Smooth muscle cell (in vitro differentiated cells): ENCODE measurements around the gene DCLK1. TPM values are rescaled to one million over a fixed set of nuclear protein-coding genes. Genes with fewer than 3 reads are reported as not detected.

Source experiments
- DNase-seq: peaks from one replicate; lab custom pipeline; 2025; ENCODE audit not compliant: unreplicated experiment; lab: John Stamatoyannopoulos, UW
- H2AFZ ChIP-seq: fragments of 200-600 bp; sonication (generic); 2 replicates; pipeline ENCODE4 v1.6.0; 2016; ENCODE audit warnings: antibody characterized with exemption, low read depth, mild to moderate bottlenecking
- H3F3A ChIP-seq: fragments of 200-600 bp; sonication (generic); 2 replicates; pipeline ENCODE4 v1.6.0; 2017; ENCODE audit warnings: antibody characterized with exemption, low read depth
- H3K27ac ChIP-seq: fragments of 200-600 bp; sonication (generic); 2 replicates; pipeline ENCODE4 v1.5.1; 2016; ENCODE audit warnings: low read depth, mild to moderate bottlenecking
- H3K27me3 ChIP-seq: fragments of 200-600 bp; sonication (generic); 2 replicates; pipeline ENCODE4 v1.6.1; 2016; ENCODE audit warnings: low read depth, mild to moderate bottlenecking
- H3K36me3 ChIP-seq: fragments of 200-600 bp; sonication (generic); 2 replicates; pipeline ENCODE4 v1.5.1; 2016; ENCODE audit warnings: low read depth
- H3K4me1 ChIP-seq: fragments of 200-600 bp; sonication (generic); 2 replicates; pipeline ENCODE4 v1.5.1; 2016; ENCODE audit warnings: low read depth
- H3K4me2 ChIP-seq: fragments of 200-600 bp; sonication (generic); 2 replicates; pipeline ENCODE4 v1.6.0; 2016; ENCODE audit warnings: mild to moderate bottlenecking
- H3K4me3 ChIP-seq: fragments of 200-600 bp; sonication (generic); 2 replicates; pipeline ENCODE4 v1.5.1; 2016; ENCODE audit warnings: mild to moderate bottlenecking
- H3K79me2 ChIP-seq: fragments of 200-600 bp; sonication (generic); 2 replicates; pipeline ENCODE4 v1.6.0; 2016; ENCODE audit warnings: low read depth, mild to moderate bottlenecking
- H3K9ac ChIP-seq: fragments of 200-600 bp; sonication (generic); 2 replicates; pipeline ENCODE4 v1.6.0; 2016; ENCODE audit warnings: low read depth
- H3K9me3 ChIP-seq: fragments of 200-600 bp; sonication (generic); replicated peaks from 2 replicates; pipeline ENCODE4 v1.5.1; 2016; ENCODE audit warnings: low read depth
- H4K20me1 ChIP-seq: fragments of 200-600 bp; sonication (generic); 2 replicates; pipeline ENCODE4 v1.6.0; 2016; ENCODE audit warnings: low read depth
- WGBS: methylation state at CpG from one replicate; pipeline ENCODE4 v1.1.7; 2016; ENCODE audit warnings: low lambda C conversion rate; 5-methylcytosine and 5-hydroxymethylcytosine counted together
- polyA plus RNA-seq: library from polyadenylated mRNA; unstranded; fragments of >200 nt; fragmentation: Nextera tagmentation; extraction: Ambion mirVana; gene quantifications from 2 replicates; pipeline ENCODE4 v1.2.1, GENCODE V29; 2016
- total RNA-seq: library from RNA; depleted of rRNA; stranded (reverse); fragments of >200 nt; gene quantifications from 2 replicates; pipeline ENCODE4 v1.2.3, GENCODE V29; 2014
- TF ChIP-seq, protein P1 (sequence below): fragments of 200-600 bp; sonication (generic); IDR thresholded peaks from 2 replicates; pipeline ENCODE4 v1.5.1; 2017; ENCODE audit warnings: borderline replicate concordance, mild to moderate bottlenecking, antibody characterized with exemption; ENCODE audit not compliant: insufficient read depth, poor library complexity, severe bottlenecking

DCLK1 gene
- total and polyA plus RNA-seq, 2 experiments from 2014 or later = 0.72 TPM; not detected in 1

DNA sequence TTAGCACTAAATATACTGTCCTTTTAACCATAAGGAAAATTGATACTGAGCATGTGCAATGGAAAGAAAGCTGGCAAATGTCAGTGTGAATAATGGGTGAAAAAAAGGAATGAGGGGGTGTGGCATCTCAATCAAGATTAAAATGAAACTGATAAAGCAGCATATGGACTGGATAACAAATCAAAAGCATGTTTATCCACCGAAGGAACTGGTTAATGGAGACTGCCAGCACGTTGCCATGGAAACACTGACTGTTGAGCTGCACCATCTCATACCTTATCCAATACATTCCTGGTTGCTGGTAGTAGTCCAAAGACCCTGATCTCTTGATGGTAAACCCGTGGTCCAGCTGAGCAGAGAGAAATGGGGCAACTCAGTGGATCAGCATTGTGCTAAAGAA is 343.2 kb downstream of the DCLK1 start:
- Histone ChIP-seq H2AFZ (no peak overlapping the region), H3K79me2 (no peaks in the 10 kb centered on the region), H3K4me2 (no peak overlapping the region), H3K9ac (no peak overlapping the region), H4K20me1 (no peaks in the 10 kb centered on the region), H3K9me3 (no peaks in the 10 kb centered on the region), H3K4me3 (no peak overlapping the region), H3F3A (no peaks in the 10 kb centered on the region), H3K27ac (no peak overlapping the region), H3K27me3 (no peaks in the 10 kb centered on the region), H3K4me1 (peaks cover 19% of the 10 kb centered on the region), H3K36me3 (no peaks in the 10 kb centered on the region)
- WGBS = 78% methylated on average over 3 of the region's 3 CpGs
- TF ChIP-seq, protein P1, sequence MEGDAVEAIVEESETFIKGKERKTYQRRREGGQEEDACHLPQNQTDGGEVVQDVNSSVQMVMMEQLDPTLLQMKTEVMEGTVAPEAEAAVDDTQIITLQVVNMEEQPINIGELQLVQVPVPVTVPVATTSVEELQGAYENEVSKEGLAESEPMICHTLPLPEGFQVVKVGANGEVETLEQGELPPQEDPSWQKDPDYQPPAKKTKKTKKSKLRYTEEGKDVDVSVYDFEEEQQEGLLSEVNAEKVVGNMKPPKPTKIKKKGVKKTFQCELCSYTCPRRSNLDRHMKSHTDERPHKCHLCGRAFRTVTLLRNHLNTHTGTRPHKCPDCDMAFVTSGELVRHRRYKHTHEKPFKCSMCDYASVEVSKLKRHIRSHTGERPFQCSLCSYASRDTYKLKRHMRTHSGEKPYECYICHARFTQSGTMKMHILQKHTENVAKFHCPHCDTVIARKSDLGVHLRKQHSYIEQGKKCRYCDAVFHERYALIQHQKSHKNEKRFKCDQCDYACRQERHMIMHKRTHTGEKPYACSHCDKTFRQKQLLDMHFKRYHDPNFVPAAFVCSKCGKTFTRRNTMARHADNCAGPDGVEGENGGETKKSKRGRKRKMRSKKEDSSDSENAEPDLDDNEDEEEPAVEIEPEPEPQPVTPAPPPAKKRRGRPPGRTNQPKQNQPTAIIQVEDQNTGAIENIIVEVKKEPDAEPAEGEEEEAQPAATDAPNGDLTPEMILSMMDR = no peak
- DNase-seq = no peak

DNA sequence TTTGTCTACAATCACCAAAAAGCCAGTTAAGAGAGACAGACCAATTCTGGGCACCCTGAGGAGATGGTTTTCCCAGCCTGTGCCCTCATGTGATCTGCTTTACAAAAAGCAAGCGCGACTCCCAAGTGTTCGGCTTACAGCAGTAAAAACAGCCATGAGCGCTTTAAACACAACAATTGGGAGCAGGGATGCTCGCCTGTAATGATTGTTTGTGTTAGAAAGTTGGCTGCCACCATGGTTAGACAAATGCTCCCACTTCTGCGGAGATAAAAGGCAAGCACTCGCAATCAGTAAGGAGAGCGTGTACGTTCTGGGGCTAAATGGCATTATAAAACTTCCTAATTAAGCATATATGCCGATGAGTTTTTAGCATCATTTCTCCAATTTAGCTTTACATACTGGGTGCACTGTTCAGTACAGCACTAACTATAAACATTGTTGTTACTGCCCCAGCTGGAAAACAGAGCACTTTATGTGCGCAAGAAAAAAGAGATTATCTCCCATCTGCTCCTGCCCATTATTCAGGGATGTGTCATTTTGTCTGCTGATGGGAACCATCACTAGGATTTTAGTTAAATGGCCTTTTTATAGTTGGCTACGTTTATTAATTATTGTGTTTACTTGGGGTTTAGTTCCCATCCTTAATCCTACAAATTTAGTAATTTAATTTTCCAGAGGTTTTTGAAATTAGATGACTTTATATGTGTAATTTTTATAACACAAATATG is 345.4 kb downstream of the DCLK1 start:
- H2AFZ ChIP-seq = no peak overlapping the region

DNA sequence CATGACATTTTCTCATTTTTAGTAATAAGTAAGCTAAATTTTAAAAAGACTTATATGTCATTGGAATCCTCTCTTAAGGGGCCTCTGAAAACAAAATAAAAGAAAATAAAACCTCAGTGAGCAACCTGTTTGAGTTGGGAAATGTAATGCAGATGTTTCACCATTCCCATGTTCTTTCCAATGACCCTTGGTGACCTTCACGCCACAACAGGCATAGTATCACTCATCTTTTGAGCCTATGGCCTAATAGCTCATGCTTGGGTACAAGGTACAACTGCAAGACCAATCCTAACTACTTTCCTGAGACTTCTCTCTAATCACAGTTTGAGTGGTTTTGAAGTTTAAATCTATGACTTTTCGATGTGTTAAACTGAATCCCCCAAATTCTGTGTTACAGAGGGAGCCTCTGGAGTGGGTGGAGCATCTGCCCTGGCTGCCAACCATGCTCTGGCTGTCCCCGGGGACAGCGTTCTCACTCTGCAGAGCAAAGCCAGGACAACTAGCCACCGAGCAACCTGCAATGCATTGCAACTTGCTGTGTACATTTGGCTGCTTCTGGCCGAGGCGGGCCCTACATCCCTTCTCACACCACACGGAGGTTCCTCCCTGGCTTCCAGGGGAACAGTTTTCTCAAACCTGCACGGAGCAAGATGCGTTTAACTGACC is 346.8 kb downstream of the DCLK1 start:
- no peaks in the 10 kb centered on the region for H4K20me1 ChIP-seq
- H3K4me3 ChIP-seq = no peak overlapping the region
- WGBS = 95% methylated on average over 10 of the region's 10 CpGs
- H3K9ac ChIP-seq = no peak overlapping the region
- H3K36me3 ChIP-seq = no peaks in the 10 kb centered on the region
- peaks cover 20% of the 10 kb centered on the region for H3K4me1 ChIP-seq
- no peaks in the 10 kb centered on the region for H3K9me3 ChIP-seq
- H3K27ac ChIP-seq = no peak overlapping the region
- no peaks in the 10 kb centered on the region for H3K27me3 ChIP-seq
- TF ChIP-seq, protein P1 = no peak
- no peak for DNase-seq
- no peak overlapping the region for H3K4me2 ChIP-seq
- H3F3A ChIP-seq = no peaks in the 10 kb centered on the region
- H2AFZ ChIP-seq = no peak overlapping the region
- H3K79me2 ChIP-seq = no peaks in the 10 kb centered on the region

More for the DNA sequence above, 345.4 kb downstream of the DCLK1 start:
- no peaks in the 10 kb centered on the region for H4K20me1 ChIP-seq
- H3K4me1 ChIP-seq = peaks cover 30% of the 10 kb centered on the region
- no peaks in the 10 kb centered on the region for H3K79me2 ChIP-seq
- no peak overlapping the region for H3K4me2 ChIP-seq
- H3K4me3 ChIP-seq = no peak overlapping the region
- H3F3A ChIP-seq = no peaks in the 10 kb centered on the region
- WGBS = 68% methylated on average over 12 of the region's 12 CpGs
- no peak overlapping the region for H3K27ac ChIP-seq
- TF ChIP-seq, protein P1 = no peak
- H3K36me3 ChIP-seq = no peaks in the 10 kb centered on the region
- no peaks in the 10 kb centered on the region for H3K9me3 ChIP-seq
- no peak overlapping the region for H3K9ac ChIP-seq
- DNase-seq = no peak
- H3K27me3 ChIP-seq = no peaks in the 10 kb centered on the region
